ENCODE data around the gene PEMT. TPM values are rescaled to one million over a fixed set of nuclear protein-coding genes. Genes with fewer than 3 reads are reported as not detected.

Gene PEMT
- total RNA-seq, 4 donors from 2014 or later: 3.2 to 10.2 (median 7.1) TPM

- no peak overlapping the region for H3K27ac ChIP-seq
- no peaks in the 10 kb centered on the region for H3K9me3 ChIP-seq
- 2% methylated on average over 3 of the region's 3 CpGs; no CpG with 5 or more reads in 1 of the 2 donors for WGBS, 2 donors (ENCODE audit: low coverage in 1 of 2)
- H3K4me1 ChIP-seq: no peaks in the 10 kb centered on the region
- H3K27me3 ChIP-seq: no peaks in the 10 kb centered on the region
- TF ChIP-seq, protein P1, sequence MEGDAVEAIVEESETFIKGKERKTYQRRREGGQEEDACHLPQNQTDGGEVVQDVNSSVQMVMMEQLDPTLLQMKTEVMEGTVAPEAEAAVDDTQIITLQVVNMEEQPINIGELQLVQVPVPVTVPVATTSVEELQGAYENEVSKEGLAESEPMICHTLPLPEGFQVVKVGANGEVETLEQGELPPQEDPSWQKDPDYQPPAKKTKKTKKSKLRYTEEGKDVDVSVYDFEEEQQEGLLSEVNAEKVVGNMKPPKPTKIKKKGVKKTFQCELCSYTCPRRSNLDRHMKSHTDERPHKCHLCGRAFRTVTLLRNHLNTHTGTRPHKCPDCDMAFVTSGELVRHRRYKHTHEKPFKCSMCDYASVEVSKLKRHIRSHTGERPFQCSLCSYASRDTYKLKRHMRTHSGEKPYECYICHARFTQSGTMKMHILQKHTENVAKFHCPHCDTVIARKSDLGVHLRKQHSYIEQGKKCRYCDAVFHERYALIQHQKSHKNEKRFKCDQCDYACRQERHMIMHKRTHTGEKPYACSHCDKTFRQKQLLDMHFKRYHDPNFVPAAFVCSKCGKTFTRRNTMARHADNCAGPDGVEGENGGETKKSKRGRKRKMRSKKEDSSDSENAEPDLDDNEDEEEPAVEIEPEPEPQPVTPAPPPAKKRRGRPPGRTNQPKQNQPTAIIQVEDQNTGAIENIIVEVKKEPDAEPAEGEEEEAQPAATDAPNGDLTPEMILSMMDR (IDR thresholded peaks at IDR 0.05): peak; percentile 69 to 75 (median 73)
- TF ChIP-seq EP300 (IDR thresholded peaks at IDR 0.05; ENCODE audit: low read depth): no peak
- intact Hi-C loops (cut with DNase I; ENCODE audit: low total_unique reads) (no loop called here), in situ Hi-C loops (cut with MboI; ENCODE audit: low pct_ligation_motif_present in 1 of 4, low pct_unique_long_range_greater_than_20kb in 1 of 4, low sequenced_read_pairs in 3 of 4) (no loop called here)
- H3K4me3 ChIP-seq: no peak overlapping the region
- H3K36me3 ChIP-seq: no peaks in the 10 kb centered on the region
- DNase-seq: peak; percentile 48
These were observed 22.2 kb upstream of the PEMT start for GRCh38 chr17:17613708-17614114.

DNA sequence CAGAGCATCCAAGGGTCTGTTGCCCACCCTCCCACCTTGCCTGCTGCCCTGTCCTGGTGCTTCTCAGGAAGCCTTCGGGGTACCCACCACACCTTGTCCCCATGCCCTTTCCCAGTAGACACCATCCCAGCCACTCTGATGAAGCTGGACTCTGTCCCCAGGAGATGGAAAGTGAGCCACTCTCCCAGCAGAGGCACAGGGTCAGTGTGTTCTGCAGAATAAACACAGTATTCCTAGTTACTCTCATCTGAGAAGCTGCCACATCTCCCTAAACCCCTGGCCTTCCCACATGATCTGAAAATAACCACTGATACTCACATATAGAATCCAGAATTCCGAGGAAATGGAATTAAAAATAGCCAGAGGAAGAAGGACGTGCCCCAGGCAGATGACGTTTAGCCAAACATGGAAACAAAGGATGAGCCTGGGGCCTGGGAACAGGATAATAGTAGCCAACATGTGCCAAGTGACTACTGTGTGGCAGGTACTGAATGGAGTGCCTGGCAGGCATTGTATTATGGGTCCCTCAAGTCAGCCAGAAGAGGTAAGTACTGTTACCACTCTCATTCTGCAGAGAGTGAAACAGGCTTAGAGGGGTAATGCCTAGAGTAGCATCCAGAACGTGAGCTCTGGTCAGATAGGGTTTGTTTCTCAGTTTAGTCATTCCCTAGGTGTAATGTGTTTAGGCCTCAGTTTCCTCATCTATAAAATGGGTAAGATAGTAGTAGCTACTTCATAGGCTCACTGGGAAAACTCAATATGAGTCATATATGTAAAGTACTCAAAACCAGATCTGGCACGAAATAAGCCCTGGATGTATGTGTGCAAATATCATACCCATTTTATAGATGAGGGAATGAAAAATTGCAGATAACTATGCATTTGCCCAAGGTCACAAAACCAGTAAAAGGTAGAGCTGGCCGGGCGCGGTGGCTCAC, 20.8 kb upstream of the PEMT start:
- TF ChIP-seq EP300 (IDR thresholded peaks at IDR 0.05; ENCODE audit: low read depth): no peak
- no peak for TF ChIP-seq POLR2AphosphoS5 (IDR thresholded peaks at IDR 0.05)
- TF ChIP-seq, protein P1 (IDR thresholded peaks at IDR 0.05): no peak
- TF ChIP-seq POLR2A (IDR thresholded peaks at IDR 0.05): no peak
- H3K27ac ChIP-seq: no peak overlapping the region
- H3K36me3 ChIP-seq: no peaks in the 10 kb centered on the region
- no peak overlapping the region for H3K4me3 ChIP-seq
- no peaks in the 10 kb centered on the region for H3K4me1 ChIP-seq
- no peaks in the 10 kb centered on the region for H3K9me3 ChIP-seq
- 81 to 92% methylated on average over 4 to 9 of the region's 9 CpGs for WGBS, 2 donors (ENCODE audit: low coverage in 1 of 2)
- no peak for DNase-seq
- no peaks in the 10 kb centered on the region for H3K27me3 ChIP-seq
- in situ Hi-C loops (cut with MboI; ENCODE audit: low pct_ligation_motif_present in 1 of 4, low pct_unique_long_range_greater_than_20kb in 1 of 4, low sequenced_read_pairs in 3 of 4) (no loop called here), intact Hi-C loops (cut with DNase I; ENCODE audit: low total_unique reads) (no loop called here)

DNA sequence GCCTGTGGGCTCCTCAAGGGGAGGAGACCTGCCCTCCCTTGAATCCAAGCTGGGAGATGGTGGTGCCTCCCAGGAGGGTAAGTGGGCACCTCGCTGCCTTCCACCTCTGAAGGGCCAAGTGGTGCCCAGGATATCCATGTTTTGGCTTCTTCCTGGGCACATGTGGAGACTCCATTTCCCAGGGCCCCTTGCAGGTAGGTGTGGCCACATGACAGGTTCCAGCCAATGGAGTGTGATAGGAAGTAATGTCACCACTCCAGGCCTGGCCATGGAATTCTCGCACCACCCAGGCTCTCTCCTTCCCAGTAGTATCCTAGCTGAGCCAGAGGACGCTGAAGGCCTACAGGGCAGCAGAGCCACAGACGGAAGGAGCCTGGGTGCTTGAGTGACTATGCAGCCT, 17.6 kb upstream of the PEMT start:
- Histone ChIP-seq H3K36me3 (no peaks in the 10 kb centered on the region), H3K4me1 (no peaks in the 10 kb centered on the region), H3K27ac (no peak overlapping the region), H3K9me3 (no peaks in the 10 kb centered on the region), H3K27me3 (no peaks in the 10 kb centered on the region), H3K4me3 (no peak overlapping the region)
- intact Hi-C loops (cut with DNase I; ENCODE audit: low total_unique reads) (no loop called here), in situ Hi-C loops (cut with MboI; ENCODE audit: low pct_ligation_motif_present in 1 of 4, low pct_unique_long_range_greater_than_20kb in 1 of 4, low sequenced_read_pairs in 3 of 4) (no loop called here)
- no peak for DNase-seq
- WGBS, 2 donors (ENCODE audit: low coverage in 1 of 2): 100% methylated on average over 1 to 4 of the region's 4 CpGs
- TF ChIP-seq POLR2AphosphoS5 (IDR thresholded peaks at IDR 0.05): no peak
- TF ChIP-seq, protein P1 (IDR thresholded peaks at IDR 0.05): no peak
- TF ChIP-seq POLR2A (IDR thresholded peaks at IDR 0.05): no peak
- TF ChIP-seq EP300 (IDR thresholded peaks at IDR 0.05; ENCODE audit: low read depth): no peak

- in situ Hi-C loops (cut with MboI; ENCODE audit: low pct_ligation_motif_present in 1 of 4, low pct_unique_long_range_greater_than_20kb in 1 of 4, low sequenced_read_pairs in 3 of 4) (no loop called here), intact Hi-C loops (cut with DNase I; ENCODE audit: low total_unique reads) (no loop called here)
- no peak for DNase-seq
- peak overlapping the region in 1 of 4 donors; percentile 21 for H3K27ac ChIP-seq
- no peak for TF ChIP-seq POLR2AphosphoS5 (IDR thresholded peaks at IDR 0.05)
- 70 to 72% methylated on average over 3 to 7 of the region's 7 CpGs for WGBS, 2 donors (ENCODE audit: low coverage in 1 of 2)
- no peaks in the 10 kb centered on the region for H3K9me3 ChIP-seq
- H3K27me3 ChIP-seq: no peaks in the 10 kb centered on the region
- no peak overlapping the region for H3K4me3 ChIP-seq
- no peaks in the 10 kb centered on the region for H3K4me1 ChIP-seq
- no peaks in the 10 kb centered on the region for H3K36me3 ChIP-seq
These were observed 15.0 kb upstream of the PEMT start for GRCh38 chr17:17606416-17607000.

Measured in transverse colon (tissue), 4 donors.